Astrocyte of the cerebellum (primary cell): ENCODE measurements around the gene SETD3.

Source experiments
- DNase-seq: peaks from one replicate; pipeline ENCODE4 v3.0.0-alpha.2; 2011; ENCODE audit warnings: low read depth
- H3K4me3 ChIP-seq: 2 replicates; pipeline ENCODE4 v1.5.1; 2011; ENCODE audit warnings: mild to moderate bottlenecking, low read depth, low read length, moderate library complexity
- CTCF ChIP-seq: IDR thresholded peaks from 2 replicates; pipeline ENCODE4 v1.5.1; 2012; ENCODE audit warnings: low read length, low read depth, moderate library complexity, mild to moderate bottlenecking; ENCODE audit errors: missing control alignments
- in situ Hi-C: cut with HindIII; loops from 2 replicates; pipeline ENCODE4 v1.10.0; 2017; ENCODE audit warnings: low sequenced_read_pairs

The SETD3 gene

GRCh38 chr14:99363051-99363450 lies 117.6 kb downstream of the SETD3 start:
- in situ Hi-C loops = no loop called here
- no peak for DNase-seq
- no peak overlapping the region for H3K4me3 ChIP-seq
- TF ChIP-seq CTCF = no peak

GRCh38 chr14:99361596-99362215 lies 119.0 kb downstream of the SETD3 start:
- in situ Hi-C loops = no loop called here

GRCh38 chr14:99360774-99361595 lies 119.7 kb downstream of the SETD3 start:
- in situ Hi-C loops = no loop called here
- no peak for DNase-seq
- TF ChIP-seq CTCF = no peak
- H3K4me3 ChIP-seq = no peak overlapping the region

More at GRCh38 chr14:99361596-99362215, 119.0 kb downstream of the SETD3 start:
- H3K4me3 ChIP-seq = no peak overlapping the region
- DNase-seq = no peak
- TF ChIP-seq CTCF = no peak

- in situ Hi-C loops = no loop called here
- no peak for TF ChIP-seq CTCF
- DNase-seq = no peak
- H3K4me3 ChIP-seq = no peak overlapping the region
These were observed 120.8 kb downstream of the SETD3 start for GRCh38 chr14:99359906-99360305.

GRCh38 chr14:99357916-99358390 lies 122.7 kb downstream of the SETD3 start:
- no peak for DNase-seq
- TF ChIP-seq CTCF = no peak
- H3K4me3 ChIP-seq = no peak overlapping the region
- in situ Hi-C loops = no loop called here

GRCh38 chr14:99357151-99357915 lies 123.3 kb downstream of the SETD3 start:
- no peak overlapping the region for H3K4me3 ChIP-seq
- in situ Hi-C loops = no loop called here
- no peak for DNase-seq
- no peak for TF ChIP-seq CTCF
